GM18909 (cell line): ENCODE results near the gene B4GALT5.
A peak's percentile ranks its signal among the peaks of the same experiment; 100 is the strongest.
"Not testable (repeated sequence)": the region's sequence is repeated elsewhere in the genome, so short reads cannot be mapped to it uniquely, and the experiment has no call there.

Experiments
- ATAC-seq: cut with Tn5 transposase; IDR thresholded peaks from one replicate; pipeline ENCODE4 v1.9.1; 2021; ENCODE audit warnings: mild to moderate bottlenecking; ENCODE audit not compliant: unreplicated experiment, poor library complexity

B4GALT5 gene

DNA sequence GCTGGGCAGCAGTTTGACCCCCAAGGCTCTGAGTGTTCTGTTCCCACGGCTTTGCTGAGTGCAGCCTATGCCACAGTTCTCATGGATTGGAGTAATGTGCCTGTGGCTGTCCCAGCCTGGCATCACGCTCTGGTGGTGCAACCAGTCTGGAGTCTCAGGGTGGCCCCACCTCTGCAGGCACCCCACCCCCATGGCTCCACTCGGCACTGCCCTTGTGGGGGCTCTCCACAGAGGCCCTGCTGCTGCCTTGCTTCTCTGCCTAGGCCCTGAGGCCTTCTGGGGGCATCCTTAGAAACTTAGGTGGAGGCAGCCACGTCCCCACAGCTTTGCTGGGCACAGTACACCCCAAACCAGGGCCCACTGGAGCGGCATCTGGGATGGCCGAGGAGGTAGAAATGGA, 25.4 kb upstream of the B4GALT5 start:
- no peak for ATAC-seq

DNA sequence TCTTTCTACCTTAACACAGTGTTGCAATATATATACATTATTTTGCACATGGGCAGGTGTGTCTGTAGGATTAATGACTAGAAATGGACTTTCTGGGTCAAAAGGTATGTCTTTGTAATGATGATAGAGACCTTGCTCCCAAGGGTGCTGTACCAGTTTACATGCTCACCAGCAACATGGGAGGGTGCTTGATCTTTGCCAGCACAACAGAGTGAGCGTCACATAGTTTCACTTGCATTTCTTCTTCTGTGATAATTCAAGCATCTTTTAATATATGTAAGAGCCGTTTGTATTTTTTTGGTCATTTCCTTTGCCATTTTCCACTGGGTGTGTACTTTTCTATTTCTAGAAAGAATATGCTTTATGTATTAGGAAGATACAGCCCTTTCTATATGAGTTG, 23.6 kb upstream of the B4GALT5 start:
- ATAC-seq: no peak

DNA sequence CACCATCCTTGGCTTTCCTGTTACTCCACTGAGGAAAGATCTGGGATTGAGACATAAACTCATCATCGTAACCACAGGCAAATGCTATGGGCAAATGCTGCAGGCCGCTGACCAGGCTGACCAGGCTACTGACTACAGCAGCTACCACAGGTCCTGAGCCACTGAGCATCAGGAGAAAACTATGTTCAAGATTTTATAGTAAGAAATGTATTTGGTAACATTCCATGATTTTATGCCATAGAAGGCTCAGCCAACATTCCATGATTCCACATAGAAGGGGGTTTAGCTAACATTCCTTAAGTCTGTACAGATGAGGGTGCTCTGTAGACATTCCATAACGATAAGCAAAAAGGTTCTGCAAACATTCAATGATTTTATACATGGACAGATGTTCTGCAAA, 16.1 kb upstream of the B4GALT5 start:
- ATAC-seq: no peak

DNA sequence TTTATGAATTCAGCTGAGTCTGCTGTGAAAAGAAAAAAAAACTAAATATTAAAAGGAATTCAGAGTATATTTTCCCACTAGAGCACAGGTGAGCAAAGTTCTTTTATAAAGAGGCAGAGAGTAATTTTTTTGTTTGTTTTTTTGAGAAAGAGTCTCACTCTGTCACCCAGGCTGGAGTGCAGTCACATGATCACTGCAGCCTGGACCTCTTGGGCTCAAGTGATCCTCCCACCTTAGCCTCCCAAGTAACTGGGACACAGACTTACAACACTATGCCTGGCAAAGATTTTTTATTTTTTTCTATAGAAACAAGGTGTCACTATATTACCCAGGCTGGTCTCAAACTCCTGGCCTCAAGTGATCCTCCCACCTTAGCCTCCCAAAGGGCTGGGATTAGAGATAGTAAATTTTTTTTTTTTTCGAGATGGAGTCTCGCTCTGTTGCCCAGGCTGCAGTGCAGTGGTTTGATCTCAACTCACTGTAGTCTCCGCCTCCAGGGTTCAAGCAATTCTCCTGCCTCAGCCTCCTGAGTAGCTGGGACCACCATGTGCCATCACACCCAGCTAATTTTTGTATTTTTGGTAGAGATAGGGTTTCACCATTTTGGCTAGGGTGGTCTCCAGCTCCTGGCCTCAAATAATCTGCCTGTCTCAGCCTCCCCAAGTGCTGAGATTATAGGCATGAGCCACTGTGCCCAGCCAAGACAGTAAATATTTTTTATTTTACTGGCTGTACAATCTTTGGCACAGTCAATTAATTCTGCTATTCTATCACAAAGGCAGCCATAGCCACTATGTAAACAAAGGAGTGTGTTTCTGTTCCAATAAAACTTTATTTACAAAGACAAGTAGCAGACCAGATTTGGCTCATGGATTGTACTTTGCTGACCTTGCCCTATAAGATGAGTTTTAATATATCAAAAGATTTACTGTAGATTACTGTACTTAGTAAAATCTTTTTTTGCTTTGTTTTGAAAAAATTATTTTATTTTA, 14.5 kb upstream of the B4GALT5 start:
- no peak for ATAC-seq

DNA sequence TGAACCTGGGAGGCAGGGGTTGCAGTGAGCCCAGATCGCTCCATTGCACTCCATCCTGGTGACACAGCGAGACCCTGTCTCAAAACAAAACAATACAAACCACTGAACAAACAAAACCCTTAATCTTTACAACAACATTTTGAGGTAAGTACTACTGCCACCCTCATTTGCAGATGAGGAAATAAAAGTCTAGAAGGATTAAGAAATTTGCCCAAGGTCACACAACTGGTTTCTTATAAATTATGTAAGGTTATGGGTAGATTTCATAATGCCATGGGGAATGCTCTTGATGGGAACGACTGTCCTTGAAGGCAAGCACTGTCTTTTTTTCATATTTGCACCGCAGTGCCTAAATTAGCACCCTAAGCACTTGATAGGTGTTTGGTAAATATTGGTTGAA, 13.8 kb upstream of the B4GALT5 start:
- ATAC-seq: no peak

DNA sequence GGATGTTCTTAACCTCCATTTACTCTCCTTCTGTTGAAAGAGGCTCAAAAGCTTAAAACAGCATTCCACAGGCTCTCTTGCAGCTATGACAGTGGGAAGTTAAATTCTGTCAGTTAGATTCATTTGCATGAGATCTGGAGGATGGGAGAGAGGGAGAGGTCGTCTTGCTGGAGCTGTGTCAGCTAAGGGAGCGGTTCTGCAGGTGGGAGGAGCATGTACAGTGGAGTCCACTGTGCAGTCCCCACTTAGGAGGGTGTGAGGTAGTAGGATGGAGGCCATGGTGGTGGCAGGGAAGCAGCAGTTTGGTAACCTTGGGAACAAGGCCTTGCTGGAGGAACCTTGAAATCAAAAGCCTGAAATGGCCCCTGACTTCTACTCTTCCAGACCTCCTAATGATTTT, 12.0 kb upstream of the B4GALT5 start:
- ATAC-seq: no peak

DNA sequence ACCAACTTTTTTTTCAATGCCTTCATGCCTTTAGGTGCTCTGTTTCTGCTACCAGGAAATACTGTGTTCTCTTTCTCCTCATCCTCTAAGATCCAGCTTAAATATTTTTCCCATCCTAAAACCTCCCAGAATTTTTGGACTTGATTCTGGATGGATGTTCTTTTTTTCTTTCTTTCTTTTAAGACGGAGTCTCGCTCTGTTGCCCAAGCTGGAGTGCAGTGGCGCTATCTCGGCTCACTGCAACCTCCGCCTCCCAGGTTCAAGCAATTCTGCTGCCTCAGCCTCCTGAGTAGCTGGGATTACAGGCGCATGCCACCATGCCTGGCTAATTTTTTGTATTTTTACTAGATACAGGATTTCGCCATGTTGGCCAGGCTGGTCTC, 11.5 kb upstream of the B4GALT5 start:
- not testable (repeated sequence) for ATAC-seq

DNA sequence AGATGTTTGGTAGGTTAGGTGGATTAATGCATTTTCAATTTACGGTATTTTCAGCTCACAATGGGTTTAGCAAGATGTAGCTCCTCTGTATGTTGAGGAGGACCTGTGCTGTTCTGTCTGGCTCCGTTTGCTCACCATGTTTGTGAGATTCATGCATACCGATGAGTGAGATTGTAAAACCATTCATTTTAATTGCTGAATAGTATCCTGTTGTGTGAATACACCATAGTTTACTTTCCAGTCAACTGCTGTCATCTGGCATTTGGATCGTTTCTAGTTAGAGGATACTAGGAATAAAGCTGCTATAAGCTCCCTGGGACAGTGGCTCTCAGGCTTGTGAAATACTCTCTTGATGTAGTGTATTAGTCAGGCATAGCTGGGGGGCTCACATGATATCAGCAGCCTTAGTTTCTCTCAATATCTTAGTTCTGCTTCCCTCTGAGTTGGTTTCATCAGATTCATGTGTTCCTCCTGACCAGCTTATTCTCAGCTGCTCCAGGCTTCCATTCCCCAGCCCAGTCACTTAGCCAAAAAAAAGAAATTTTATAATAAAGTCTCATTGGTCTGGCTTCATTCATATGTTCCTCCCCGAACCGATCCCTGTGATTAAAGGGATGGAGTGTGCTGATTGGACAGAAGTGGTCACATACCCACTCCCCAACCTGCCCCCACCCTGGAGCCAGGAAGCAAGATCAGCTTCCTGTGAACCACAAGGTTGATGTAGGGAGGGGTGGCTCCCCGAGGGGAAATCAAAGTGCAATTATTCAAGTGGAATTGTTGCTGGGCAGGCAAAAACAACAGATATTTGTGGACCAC, 10.9 kb upstream of the B4GALT5 start:
- no peak for ATAC-seq

DNA sequence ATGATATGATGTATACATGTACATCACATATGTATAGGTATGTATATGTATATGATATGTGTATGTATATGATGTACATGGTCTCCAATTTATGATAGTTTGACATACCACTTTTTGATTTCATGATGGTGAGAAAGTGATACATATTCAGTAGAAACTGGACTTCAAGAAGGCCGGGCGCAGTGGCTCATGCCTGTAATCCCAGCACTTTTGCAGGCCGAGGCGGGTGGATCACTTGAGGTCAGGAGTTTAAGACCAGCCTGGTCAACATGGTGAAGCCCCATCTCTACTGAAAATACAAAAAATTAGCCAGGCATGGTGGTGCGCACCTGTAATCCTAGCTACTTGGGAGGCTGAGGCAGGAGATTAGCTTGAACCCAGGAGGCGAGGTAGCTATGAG, 10.1 kb upstream of the B4GALT5 start:
- not testable (repeated sequence) for ATAC-seq

DNA sequence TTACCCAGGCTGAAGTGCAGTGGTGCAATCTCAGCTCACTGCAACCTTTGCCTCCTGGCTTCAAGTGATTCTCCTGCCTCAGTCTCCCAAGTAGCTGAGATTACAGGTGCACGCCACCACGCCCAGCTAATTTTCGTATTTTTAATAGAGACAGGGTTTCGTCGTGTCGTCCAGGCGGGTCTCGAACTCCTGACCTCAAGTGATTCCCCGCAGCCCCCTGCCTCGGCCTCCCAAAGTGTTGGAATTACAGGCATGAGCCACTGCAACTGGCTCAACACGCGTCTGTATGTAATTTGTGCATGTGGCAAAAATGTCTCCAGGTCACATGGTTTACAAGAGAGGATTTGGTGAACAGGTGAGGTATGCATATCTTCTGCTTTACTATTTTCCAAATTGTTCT, 7.6 kb upstream of the B4GALT5 start:
- not testable (repeated sequence) for ATAC-seq

DNA sequence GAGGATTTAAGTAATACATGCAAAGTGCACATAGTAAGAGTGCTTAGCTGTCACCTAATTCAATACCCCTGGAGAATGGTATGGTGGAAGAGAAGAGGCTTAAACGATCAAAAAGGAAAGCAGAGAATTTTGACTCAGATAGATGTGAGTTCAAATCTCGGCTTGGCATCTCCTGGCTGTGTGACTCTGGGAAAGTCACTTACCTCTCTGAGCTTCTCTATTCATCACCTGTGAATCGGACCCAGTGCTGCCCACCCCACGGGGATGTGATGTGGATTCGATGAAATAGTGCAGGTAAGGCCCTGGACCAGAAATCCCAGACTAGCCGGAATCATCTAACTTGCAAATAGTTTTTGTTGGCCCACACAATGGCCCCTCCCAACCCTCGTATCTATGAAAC, 1.8 kb upstream of the B4GALT5 start:
- ATAC-seq: no peak

DNA sequence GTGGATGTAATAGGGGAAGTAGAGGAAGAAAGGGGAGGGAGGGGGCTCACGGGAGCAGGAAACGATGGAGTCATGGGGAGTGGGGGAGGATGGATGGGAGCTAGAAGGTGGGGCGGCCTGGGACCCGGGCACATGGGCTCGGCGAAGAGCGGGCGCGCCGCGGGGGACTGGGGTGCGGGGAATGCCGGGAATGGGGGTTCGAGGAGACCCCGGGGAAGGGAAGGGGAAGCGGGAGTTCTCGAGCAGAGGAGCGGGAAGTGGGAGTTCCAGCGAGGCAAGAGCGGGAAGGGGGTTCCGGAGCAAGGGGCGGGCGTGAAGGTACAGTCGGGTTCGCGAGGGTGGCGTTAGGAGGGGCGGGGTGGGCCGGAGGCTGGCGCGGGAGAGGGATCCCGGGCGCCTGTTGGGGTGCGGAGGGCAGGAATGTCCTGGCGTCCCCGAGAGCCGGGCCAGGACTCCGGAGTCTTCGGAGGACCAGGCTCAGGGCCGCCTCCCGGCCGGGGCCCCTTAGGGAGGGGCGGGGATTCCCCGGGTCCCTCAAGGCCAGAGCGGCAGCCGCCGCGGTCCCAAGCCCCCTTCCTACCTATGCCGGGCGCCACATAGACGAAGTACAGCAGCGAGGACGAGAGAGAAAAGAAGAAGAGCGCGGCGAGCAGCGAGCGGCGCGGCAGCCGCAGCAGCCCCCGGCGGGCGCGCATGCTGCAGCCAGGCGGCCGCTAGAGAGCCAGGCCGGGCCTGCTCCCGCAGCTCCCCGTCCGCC, 504 bp downstream of the B4GALT5 start:
- ATAC-seq: peak; percentile 44

DNA sequence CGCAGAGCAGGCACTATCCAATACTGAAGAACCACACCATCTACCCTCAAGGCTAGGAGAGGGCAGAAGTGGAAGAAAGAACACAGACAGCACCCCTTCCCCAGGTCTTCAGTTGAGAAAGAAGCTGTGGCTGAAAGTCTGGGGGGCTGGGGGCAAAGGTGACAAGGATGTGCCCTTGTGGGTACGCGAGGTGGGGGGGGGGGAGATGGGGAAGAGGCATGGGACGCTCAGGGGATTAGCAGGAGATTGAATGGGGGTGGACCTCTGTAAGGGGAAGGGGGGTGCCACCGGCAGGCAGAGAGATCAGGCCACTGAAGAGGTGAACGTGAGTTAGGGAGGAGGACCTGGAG, 1.1 kb downstream of the B4GALT5 start:
- no peak for ATAC-seq

DNA sequence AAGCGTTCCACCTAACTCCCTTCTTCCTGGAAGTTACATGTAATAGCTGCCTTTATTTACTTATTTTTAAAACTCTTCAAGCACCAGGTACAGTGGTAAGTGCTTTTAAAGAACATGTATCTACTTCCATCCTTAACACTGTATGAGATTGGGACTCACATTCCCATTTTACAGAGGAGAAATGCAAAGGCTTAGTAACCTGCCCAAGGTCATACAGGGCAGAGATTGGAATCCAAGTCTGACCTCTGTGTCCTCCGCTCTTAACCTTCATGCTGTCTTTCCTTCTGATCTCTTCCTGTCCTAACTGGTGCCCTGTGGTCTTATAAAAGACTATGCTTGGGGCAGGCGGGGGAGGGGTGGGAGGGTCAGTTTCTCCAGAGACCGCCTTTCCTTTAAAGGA, 1.6 kb downstream of the B4GALT5 start:
- no peak for ATAC-seq

DNA sequence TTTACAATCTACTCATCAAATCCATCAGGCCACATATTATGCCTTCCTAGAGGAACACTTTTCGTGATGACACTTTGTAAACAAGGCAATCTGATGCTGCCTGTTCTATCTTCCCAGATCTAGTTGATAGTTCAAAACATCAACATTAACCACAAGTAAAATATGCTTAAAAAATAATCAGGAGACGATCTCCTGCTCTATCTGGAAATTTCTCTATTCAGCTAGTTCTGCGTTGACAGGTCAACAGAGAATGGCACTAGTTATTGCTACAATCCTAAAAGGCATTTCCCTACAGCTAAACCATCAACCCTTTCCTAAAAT, 2.1 kb downstream of the B4GALT5 start:
- ATAC-seq: no peak

DNA sequence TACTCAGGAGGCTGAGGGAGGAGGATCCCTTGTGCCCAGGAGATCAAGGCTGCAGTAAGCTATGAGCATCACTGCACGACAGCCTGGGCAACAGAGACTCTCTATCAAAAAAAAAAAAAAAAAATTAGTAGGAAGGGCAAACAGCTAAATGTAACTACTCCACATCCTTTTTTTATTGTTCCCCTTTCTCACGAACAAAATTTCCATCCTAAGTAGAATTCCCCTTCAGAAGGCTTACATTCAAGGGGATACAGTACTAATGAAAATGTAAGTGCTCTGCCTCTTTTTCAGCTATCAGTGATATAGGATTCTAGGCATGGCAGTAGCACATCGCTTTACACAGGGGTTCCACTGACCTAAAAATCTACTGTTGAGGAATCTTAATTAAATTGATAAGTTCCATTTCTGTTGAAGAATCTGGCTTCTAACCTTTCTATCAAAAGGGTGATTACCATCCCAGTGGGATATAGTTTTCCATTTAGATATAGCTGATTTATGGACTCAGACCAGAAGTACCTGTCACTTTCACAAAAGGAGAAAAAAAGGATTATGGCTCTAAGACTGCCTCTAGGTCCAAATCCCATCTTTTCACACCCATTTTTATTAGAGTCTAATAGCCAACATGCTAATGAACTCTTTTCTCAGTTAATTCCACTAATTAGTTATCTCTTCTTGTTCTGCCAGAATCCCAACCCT, 2.6 kb downstream of the B4GALT5 start:
- no peak for ATAC-seq

DNA sequence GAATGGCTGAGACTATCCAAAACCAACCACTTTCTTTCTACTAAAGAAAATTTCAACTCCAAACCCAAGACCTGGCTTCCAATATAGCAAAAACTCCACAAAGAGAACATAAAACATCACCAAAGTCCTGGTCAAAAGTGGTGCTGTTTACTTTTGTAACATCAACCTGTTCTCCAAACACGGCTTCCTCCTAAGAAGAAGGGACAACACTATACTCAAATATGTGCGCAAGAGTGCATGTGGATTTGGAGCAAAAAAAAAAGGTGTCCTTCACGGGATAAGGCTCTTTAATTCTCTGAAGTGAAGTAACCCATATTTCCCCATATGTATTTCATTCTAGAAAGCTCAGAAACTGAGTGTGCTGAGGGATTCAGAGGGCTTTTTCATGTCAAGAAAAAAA, 6.6 kb downstream of the B4GALT5 start:
- ATAC-seq: no peak

DNA sequence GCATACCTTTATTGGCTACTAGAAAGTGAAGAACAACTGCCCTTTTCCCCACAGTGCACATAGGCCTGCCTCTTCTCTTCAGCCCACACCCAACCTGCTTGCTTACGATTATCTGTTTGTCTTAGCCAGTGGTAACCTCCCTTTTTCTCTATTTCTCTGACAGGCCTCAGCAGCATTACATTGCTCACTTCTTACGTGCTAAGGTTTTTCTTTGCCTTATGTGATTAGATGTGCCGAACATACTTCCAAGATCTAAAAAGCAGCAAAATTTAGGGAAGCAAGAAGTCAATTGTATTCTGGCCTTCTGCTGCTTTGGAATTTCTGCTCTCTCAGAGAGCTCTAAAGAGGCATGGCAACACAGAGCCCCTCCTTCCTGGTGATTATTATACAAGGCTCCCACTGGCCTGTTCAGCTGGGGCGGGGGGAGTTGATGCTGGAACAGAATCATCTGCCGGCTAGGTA, 7.0 kb downstream of the B4GALT5 start:
- no peak for ATAC-seq

DNA sequence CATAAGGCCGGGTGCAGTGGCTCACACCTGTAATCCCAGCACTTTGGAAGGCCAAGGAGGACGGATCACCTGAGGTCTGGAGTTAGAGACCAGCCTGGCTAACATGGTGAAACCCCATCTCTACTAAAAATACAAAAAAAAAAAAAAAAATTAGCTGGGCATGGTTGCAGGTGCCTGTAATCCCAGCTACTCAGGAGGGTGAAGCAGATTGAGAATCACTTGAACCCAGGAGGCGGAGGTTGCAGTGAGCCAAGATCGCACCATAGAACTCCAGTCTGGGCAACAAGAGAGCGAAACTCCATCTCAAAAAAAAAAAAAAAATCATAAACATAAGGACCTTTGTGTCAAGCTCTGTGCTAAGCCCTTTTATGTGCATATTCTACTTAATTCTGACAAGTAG, 7.8 kb downstream of the B4GALT5 start:
- not testable (repeated sequence) for ATAC-seq

DNA sequence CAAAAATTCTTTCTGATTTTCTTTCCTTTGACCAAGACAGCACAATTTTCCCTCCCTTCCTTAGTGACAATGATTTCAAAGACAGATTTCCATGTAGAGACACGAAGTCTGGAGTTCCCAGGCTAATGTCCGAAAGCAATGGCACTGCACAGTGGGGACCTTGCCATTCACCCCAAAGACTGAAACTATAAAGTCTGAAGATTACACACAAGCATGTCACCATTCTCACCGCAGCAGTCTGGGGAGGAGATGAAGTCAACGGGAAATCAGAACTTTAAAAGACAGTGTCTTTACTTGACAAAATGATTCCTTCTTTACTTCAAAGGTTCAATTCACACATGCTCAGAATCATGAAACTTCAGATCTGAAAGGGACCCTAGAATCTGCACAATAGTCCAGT, 8.3 kb downstream of the B4GALT5 start:
- ATAC-seq: no peak
